C1 segment of cervical spinal cord (tissue), 14 donors: ENCODE data around the gene GALM.
"Not testable (repeated sequence)": the region's sequence is repeated elsewhere in the genome, so short reads cannot be mapped to it uniquely, and the experiment has no call there.

Source experiments
- DNase-seq, 14 donors: peaks; one replicate each; lab custom pipeline; 2025; lab: John Stamatoyannopoulos, UW

GALM gene

DNA sequence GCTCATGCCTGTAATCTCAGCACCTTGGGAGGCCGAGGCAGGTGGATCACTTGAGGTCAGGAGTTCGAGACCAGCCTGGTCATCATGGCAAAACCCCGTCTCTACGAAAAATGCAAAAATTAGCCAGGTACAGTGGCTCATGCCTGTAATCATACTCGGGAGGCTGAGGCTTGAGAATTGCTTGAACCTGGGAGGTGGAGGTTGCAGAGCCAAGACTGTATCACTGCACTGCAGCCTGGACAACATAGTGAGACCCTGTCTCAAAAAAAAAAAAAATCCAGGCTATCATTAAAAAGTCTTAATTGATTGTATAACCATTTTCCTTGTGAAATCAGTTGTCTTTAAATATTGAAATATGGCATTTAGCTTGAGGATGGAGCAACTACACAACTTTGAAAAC, 15.0 kb downstream of the GALM start:
- not testable (repeated sequence) for DNase-seq

DNA sequence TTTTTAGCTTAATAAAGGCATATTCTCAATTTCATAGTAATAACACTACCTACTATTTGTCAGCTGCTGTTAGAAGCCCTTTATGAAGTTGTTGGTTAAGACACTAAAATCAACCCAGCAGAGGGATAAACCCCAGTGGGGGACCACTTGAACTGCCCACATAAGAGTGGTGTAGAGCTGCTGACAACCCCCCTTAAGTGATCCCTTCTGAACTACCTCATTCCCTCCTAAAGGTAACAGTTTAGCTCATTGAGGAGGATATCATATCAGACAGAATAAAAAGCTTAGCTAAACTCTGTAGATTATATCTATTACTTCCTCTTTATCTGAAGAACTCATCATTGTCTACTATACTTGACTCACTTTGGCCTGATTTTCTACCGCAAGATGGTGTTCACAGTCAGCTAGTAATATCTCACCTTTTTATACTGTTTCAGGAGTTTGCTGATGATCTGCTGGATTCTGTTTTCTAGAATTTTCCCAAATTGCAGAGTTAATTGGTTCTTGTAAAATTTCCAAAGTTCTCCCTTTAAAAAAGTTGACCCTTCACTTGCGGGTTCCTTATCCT, 16.2 kb downstream of the GALM start:
- no peak for DNase-seq

DNA sequence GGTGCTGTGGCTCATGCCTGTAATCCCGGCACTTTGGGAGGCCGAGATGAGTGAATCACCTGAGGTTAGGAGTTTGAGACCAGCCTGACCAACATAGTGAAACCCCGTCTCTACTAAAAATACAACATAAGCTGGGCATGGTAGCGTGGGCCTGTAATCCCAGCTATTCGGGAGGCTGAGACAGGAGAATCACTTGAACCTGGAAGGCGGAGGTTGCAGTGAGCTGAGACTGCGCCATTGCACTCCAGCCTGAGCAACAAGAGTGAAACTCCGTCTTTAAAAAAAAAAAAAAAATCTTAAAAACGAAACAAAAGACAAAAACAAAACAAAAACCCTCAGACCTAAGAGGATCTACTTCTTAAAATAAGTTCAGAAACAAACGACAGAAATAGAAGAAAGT, 16.7 kb downstream of the GALM start:
- DNase-seq, result not testable (repeated sequence)

DNA sequence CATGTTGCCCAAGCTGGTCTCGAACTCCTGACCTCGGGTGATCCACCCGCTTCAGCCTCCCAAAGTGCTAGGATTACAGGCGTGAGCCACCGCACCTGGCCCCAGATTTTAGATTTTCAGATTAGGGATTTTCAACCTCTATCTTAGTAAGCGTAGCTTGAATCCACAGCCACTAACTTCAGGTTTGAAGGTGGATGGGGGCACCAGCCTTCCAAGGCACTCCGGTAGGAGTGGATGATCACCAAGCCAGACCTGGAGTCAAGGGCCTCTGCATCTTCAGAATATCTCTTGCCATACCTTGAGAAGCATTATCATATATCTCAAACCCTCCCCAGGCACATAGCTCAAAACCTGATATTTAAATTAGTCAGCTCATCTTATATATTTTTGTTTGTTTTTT, 17.9 kb downstream of the GALM start:
- DNase-seq, result no peak

DNA sequence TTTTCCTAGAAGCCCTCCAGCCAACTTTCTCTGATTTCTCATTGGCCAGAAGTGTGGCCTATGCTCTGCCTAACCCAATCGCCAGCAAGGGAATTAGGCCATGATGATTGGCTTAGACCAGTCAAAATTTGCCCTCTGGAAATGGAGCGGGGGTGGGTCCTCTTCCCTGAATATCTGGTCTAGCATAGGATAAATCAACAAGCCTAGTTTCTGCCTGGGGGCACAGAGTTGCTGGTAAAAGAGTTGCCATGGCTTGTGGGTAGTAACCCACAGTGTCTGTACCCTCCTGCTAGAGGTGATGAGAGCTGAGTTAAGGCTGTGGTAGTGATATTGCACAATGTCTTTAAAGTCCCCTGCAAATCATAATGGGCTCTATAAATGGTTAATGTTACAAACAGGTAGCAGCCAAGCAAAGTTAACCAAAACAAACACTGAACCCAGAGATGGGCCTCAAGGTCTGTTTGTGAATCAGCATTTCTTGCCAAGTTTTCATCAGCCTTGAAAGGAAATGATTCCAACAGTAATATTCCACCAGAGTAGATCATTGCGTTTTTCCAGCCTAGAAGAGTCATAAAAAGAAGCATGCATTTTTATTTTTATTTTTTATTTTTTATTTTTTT, 19.3 kb downstream of the GALM start:
- no peak for DNase-seq

DNA sequence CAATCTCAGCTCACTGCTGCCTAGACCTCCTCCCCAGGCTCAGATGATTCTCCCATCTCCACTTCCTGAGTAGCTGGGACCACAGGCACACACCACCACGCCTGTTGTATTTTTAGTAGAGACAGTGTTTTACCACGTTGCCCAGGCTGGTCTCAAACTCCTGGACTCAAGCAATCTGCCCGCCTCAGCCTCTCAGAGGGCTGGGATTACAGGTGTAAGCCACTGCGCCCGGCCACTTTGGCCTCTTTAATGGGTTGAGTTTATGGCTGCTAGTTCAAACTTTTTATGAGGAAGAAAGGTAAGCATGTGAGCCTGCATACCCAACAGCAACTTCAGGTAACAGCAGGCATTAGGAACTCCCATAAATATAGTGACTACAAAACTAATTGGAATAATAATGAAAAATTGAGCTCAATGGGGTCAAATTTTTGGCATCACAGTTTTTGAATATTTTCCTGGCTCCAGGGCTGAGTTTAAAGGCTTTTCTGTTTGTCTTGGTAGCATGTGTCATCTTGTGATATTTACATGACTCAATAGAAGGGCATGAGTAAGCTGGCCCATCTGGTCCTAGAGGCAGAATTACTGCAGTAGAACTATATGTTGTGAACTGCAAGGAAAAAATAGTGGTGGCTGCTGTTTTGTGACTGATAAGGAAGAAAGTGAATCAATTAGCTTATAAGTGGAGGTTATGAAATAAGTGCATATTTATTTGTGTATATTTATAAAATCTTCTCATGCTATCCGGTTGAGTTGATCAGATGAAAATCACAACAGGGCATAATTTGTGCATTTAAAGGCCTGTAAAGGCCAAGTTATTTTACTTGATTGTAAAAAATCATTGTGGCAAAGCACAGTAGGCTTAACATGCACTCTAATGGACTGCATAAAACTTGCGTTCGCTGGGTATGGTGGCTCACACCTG, 24.8 kb downstream of the GALM start:
- DNase-seq, result no peak

DNA sequence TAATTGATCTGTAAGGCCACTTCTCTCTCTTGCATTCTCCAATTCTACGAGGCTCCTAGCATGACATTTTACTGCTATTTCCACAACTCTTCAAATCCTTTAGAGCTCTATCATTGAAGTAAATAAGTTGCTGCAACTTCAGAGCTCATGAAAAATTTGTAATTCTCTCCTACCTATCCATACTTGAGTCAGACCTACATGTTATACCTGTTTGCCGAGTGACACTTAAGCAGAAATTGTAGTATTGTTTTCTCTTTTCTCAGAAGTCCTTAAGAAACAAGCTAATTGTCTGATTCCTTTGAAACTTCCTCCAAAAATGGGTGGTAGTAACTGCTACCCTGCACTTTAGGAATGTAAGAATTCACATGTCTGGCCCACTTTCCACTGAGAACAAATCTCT, 26.1 kb downstream of the GALM start:
- DNase-seq, result no peak

DNA sequence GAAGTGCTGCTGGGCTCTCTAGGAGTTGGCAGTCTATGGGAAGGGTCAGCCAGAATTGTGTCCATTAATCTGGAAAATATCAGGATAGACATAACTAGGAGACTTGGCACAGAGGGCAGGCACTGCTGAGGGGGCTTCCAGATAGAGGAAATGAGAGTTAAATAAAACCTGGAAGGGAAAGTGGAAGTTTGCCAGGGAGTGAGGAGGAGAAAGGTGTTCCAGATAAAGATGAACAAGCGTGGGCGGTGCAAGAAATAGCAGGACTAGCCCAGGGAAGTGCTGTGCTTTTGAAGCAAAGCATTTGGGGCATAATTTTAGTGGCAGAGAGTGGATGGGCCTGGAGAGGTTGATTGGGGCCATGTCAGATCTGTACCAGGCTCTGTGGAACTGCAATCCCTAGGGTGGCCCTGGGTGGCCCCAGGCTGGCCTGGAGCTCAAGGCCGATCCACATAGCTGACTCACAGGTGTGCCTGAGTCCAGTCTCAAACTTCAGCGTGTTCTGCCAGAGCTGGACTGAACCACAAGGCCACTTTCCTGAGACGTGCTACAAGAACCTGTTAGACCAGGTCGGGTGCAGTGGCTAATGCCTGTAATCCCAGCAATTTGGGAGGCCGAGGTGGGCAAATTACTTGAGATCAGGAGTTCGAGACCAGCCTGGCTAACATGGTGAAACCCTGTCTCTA, 26.9 kb downstream of the GALM start:
- peak in 2 of 14 donors; percentile 16 to 89 for DNase-seq

DNA sequence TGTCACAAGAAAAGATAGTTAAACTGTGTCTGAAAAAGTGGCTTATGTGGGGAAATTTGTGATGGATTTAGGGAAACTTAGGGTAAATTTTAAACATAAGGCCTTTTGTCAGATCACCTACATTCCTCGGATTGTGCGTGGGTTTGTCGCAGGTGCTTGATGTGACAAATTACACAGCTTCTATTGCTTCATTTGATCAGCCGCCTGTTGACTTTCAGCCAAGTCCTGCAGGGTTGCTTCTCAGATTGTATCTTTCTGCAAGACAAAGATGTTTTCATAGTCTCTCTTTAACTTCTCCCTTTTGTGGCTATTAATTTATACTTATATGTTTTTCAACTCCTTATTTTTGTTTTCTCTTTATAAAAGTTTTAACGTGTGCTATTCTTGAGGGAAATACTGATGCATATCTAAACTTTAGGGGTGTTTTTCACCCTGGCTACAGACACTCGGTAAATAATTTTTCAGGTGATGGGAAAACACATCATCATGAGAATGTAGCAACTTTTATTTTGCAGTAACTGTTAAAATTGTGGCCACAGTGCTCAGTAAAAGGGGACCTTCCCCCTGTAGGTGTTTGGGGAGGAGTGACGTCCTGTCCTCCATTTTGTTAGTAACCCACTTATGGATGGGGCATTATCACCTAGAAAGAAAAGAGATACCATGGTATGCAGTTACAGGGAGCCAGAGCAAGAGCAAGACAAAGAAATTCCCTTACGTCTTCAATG, 31.4 kb downstream of the GALM start:
- no peak for DNase-seq

DNA sequence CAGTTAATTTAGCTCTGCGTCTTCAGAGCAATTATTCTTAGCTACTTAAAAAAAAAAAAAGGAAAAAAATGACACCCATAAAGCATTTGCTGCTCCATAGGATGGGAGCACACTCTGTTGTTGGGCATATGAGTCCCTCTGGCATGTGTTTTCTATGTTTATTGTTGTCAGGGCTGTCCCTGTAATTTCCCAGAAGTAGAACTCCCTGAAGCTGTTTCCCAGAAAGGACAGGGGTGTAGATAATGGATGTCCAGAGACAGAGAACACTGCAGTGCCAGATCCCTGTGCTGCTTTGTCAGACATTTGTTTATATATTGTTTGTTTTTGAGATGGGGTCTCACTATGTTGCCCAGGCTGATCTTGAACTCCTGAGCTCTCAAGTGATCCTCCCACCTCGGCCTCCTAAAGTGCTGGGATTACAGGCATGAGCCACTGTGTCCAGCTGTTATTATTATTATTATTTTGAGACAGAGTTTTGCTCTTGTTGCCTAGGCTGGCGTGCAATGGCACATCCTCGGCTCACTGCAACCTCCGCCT, 32.6 kb downstream of the GALM start:
- no peak for DNase-seq

DNA sequence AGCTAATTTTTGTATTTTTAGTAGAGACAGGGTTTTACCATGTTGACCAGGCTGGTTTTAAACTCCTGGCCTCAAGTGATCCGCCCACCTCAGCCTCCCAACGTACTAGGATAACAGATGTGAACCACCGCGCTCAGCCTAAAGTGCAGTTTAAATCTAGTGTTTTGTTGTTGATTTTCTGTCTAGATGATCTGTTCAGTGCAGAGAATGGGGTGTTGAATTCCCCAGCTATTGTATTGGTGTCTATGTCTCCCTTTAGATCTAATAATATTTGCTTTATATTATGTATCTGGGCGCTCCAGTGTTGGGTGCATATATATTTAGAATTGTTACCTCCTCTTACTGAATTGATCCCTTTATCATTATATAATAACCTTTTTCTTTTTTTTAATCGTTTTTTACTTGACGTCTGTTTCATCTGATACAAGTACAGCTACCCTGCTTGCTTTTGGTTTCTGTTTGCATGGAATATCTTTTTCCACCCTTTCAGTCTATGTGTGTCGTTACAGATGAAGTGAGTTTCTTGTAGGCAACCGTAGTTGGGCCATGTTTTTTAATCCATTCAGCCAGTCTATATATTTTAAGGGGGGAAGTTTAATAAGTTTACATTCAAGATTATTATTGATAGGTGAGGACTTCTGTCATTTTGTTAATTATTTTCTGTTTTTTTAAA, 34.3 kb downstream of the GALM start:
- no peak for DNase-seq

DNA sequence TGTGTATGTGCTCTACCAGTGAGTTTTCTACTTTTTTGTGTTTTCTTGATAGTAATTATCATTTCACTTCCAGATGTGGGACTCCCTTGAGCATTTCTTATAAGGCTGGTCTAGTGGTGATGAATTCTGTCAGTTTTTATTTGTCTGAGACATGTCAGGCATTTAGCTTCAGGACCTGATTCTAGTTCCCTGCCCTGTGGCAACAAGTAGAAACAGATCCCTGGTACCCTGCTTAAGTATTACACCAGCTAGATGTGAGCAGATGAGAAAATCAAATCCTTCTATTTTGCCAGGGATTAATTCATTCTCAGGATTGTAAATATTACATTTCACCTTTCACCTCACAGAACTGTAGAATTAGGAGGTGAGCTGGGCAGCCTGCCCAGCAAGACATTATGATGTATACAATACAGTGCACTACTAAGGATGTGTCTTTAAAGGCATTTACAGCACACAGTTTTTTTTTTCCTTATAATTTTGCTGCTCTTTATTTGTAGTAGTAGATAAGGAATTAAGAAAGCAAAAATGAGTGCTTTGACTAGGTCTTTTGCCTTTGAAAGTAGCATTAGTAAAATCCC, 35.1 kb downstream of the GALM start:
- no peak for DNase-seq

DNA sequence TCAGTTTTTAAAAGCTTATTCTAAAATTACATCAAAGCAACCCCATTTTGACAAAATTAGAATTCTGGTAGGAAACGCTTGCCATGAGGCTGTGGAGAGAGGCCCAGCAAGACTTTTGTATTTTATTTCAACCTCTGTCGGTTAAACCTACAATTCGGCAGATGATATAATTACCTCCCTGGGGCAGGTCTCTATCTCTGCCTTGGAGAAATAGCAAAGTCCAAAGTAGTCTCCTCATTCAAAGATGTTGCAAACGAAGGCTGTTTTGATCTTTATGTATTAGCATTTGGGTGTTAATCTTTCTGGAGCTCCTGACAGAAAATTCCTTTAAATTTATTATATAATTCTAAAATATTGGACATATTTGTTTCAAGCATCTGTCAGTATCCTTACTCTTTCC, 35.6 kb downstream of the GALM start:
- DNase-seq, result no peak

DNA sequence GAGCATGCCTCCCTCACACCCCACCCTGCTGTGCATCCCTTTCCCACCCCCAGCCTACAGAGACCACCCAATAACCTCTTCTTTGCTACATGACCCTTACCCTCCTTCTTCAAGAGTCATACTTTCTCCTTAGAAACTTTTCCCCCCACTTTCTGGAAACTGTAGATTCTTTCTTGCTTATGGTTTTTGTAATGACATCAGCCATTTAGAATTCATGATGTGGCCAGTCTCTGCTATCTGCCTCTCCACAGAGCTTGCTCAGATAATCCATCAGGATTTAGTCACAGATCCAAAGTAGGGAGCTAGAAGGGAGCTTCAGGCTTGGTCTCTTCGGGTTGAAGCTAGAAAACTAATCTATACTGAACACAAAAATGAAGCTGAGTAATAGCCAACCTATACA, 36.5 kb downstream of the GALM start:
- no peak for DNase-seq

DNA sequence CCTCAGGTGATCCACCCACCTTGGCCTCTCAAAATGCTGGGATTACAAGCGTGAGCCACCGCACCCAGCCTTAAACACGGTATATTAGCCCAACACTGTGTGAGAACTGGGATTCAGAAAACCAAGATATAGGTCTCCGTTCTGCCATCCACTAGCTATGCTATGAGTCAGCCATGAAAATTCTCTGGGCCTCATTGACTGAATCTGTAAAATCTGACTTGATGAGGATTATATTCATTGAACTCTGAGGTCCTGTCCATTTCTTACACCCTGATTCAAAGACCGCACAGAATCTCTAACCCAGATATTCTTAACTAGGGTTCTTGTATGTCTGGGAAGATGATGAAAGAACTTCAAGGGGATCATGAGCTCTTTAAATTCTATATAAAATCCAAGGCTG, 37.4 kb downstream of the GALM start:
- DNase-seq, result not testable (repeated sequence)

DNA sequence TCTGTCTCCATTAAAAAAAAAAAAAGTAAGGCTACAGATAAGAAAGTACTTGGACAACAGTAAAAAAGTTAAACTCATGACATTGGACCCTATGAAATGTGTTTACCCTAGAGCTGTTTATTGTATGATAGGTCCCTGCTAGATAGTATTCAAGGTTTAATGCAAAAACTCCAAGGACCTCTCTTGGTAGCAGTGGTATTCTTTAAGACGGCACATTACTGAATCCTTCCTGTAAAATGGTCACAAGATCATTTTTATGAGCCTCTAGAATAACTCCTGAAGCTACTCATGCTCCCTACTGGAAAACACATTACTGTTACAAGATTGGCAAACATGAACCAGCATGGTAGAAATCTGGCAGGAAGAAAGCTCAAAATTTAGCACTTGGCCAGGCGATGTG, 38.8 kb downstream of the GALM start:
- DNase-seq, result no peak

DNA sequence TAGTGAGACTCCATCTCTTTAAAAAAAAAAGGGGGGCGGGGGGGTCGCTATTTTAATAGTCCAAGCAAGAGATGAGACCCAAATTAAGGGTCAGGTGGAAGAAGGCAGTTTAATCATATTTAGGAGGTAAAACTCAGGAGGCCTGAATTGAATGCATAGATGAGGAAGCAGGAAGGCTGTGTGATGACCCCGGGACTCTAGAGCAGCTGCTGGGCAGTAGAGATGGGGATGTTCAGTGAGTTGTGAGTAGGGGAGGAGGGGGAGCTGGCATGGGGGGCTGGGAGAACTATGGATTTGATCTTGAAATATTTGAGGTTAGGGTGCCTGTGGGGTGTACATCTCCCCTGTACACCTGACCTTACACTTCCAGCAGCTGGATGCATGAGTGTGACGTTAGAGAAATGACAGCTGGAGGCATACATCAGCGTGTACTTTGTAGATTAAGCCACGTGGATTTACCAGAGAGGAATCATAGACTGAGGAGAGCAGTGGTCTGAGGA, 41.0 kb downstream of the GALM start:
- DNase-seq, result no peak

DNA sequence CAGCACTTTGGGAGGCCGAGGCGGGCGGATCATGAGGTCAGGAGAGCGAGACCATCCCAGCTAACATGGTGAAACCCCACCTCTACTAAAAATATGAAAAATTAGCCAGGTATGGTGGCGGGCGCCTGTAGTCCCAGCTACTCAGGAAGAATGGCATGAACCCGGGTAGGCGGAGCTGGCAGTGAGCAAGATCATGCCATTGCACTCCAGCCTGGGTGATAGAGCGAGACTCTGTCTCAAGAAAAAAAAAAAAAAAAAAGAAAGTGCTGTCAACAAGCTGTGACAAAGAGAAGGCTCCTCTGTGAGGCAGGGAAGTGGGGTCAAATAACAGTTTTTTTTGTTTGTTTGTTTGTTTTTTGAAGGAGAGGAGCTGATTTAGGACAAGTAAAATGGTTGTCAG, 42.6 kb downstream of the GALM start:
- DNase-seq, result not testable (repeated sequence)

DNA sequence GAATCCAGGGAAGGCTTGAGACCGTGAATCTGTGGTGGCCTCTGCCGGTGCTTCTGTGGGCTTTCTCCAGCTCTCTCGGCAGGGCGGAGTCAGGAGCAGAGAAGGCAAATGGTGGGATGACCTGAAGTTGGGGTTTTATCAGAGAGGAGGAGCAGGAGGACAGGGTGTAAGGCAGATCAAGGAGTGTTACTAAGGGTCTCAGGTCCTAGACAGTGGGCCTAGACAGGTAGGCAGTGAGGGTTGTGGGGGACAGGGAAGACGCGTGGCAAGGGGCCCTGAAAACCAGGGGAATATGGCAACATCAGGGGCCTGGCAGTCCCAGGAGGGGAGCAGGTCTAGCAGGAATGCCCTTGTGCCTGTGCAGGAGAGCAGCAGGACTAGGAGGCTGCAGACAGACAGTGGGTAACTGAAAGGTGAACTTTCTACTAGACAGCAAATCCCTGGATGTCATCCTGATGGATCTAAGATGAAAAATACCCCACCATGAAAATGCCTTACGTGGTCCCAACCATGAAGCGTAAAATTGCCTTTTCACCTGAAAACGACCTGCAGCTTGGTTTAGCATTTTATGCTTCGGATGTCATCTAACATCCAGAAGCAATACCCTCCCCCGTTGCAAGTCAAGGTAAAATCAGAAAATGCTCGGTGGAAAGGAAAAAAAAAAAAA, 43.1 kb downstream of the GALM start:
- DNase-seq, result no peak
